ENCODE data around the gene SLC2A5.

The SLC2A5 gene

GRCh38 chr1:9087411-9088125 lies 18.1 kb upstream of the SLC2A5 start:
- DNase-seq = no peak

- no peak for DNase-seq
Observed at GRCh38 chr1:9086796-9087195, 17.4 kb upstream of the SLC2A5 start.

- DNase-seq = no peak
Observed at GRCh38 chr1:9086045-9086444, 16.6 kb upstream of the SLC2A5 start.

GRCh38 chr1:9085306-9085940 lies 16.0 kb upstream of the SLC2A5 start:
- no peak for DNase-seq

GRCh38 chr1:9084906-9085305 lies 15.5 kb upstream of the SLC2A5 start:
- no peak for DNase-seq

GRCh38 chr1:9081473-9081872 lies 12.0 kb upstream of the SLC2A5 start:
- DNase-seq = no peak

GRCh38 chr1:9080705-9081291 lies 11.4 kb upstream of the SLC2A5 start:
- DNase-seq = no peak

GRCh38 chr1:9079988-9080704 lies 10.7 kb upstream of the SLC2A5 start:
- DNase-seq = no peak

GRCh38 chr1:9078752-9079500 lies 9.5 kb upstream of the SLC2A5 start:
- no peak for DNase-seq

GRCh38 chr1:9078015-9078751 lies 8.7 kb upstream of the SLC2A5 start:
- DNase-seq = no peak

- DNase-seq = no peak
Observed at GRCh38 chr1:9075022-9075421, 5.6 kb upstream of the SLC2A5 start.

- no peak for DNase-seq
Observed at GRCh38 chr1:9073143-9073542, 3.7 kb upstream of the SLC2A5 start.

- DNase-seq = no peak
Observed at GRCh38 chr1:9071554-9072235, 2.3 kb upstream of the SLC2A5 start.

- DNase-seq = no peak
Observed at GRCh38 chr1:9070486-9070885, 1.1 kb upstream of the SLC2A5 start.

GRCh38 chr1:9068981-9069325 lies 482 bp downstream of the SLC2A5 start:
- peak; percentile 31 for DNase-seq

- DNase-seq = no peak
Observed at GRCh38 chr1:9066945-9067807, 2.3 kb downstream of the SLC2A5 start.

- DNase-seq = no peak
Observed at GRCh38 chr1:9065213-9065751, 4.2 kb downstream of the SLC2A5 start.

- peak; percentile 24 for DNase-seq
Observed at GRCh38 chr1:9062846-9063245, 6.6 kb downstream of the SLC2A5 start.

- DNase-seq = no peak
Observed at GRCh38 chr1:9062021-9062471, 7.4 kb downstream of the SLC2A5 start.

- DNase-seq = no peak
Observed at GRCh38 chr1:9061252-9061960, 8.0 kb downstream of the SLC2A5 start.

Data from NCI-H2171 treated with DMSO at 0.1 percent for 48 hours (cell line).